ACC112 (cell line): ENCODE results near the gene CROCC.

Experiments
- H2AFZ ChIP-seq: fragments of 200-600 bp; sonication (generic); one replicate; pipeline ENCODE4 v1.6.0; 2017; ENCODE audit warnings: antibody characterized with exemption, low read length; ENCODE audit not compliant: unreplicated experiment
- H3K27ac ChIP-seq: fragments of 200-600 bp; sonication (generic); 2 replicates; pipeline ENCODE4 v1.5.1; 2014; ENCODE audit warnings: low read depth, mild to moderate bottlenecking, antibody characterized with exemption, low read length, moderate library complexity
- H3K27me3 ChIP-seq: fragments of 200-600 bp; sonication (generic); 2 replicates; pipeline ENCODE4 v1.6.1; 2014; ENCODE audit warnings: mild to moderate bottlenecking, antibody characterized with exemption, low read length, moderate library complexity, mixed read lengths; ENCODE audit not compliant: insufficient read depth
- H3K36me3 ChIP-seq: fragments of 200-600 bp; sonication (generic); 2 replicates; pipeline ENCODE4 v1.6.1; 2016; ENCODE audit warnings: mild to moderate bottlenecking, antibody characterized with exemption, low read length, moderate library complexity, mixed read lengths; ENCODE audit not compliant: insufficient read depth
- H3K4me1 ChIP-seq: fragments of 200-600 bp; sonication (generic); one replicate; pipeline ENCODE4 v1.6.1; 2016; ENCODE audit warnings: low read length, mixed read lengths; ENCODE audit not compliant: insufficient read depth, unreplicated experiment, control insufficient read depth
- H3K4me3 ChIP-seq: fragments of 200-600 bp; sonication (generic); 2 replicates; pipeline ENCODE4 v1.5.1; 2014; ENCODE audit warnings: mild to moderate bottlenecking, low read depth, low read length
- H3K79me2 ChIP-seq: fragments of 200-600 bp; sonication (generic); one replicate; pipeline ENCODE4 v1.6.0; 2016; ENCODE audit warnings: low read length; ENCODE audit not compliant: control insufficient read depth, unreplicated experiment, insufficient read depth

CROCC gene

DNA sequence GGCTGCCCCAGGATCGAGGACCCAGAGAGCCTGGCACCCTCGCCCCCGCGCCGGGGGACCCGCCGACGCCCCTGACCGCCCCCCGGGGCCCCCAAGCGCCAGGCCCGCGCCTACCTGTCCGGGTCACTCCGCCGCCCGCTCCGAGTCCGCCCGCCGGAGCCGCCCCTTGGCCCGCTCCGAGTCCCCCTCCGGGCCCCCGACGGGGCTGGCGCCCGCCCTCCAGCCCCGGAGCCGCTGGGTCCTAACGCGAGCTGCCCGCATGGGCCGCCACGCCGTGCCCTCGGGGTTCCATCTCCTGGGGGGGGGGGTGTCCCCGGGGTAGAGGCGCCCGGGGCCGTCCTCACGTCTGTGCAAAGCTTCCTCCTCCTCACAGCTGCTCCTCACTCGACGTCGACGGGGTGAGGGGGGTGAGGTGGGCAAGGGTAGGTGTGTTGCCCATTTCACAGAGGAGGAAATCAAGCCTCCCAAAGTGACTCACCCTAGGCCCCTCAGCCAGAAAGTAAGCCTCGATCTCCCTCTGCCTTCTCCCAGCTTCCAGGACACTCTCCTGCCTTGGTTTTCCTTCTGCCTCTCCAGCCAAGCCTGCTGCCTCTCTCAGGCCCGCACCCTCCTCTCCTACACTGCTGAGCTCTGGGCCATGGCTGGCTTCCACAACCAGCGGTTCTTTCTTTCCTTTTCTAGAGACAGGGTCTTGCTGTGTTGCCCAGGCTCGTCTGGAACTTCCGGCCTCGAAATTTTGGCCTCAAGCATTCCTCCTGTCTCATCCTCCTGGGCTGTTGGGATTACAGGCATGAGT, 58.9 kb downstream of the CROCC start, which contains the start of gene MFAP2:
TSS of gene MFAP2 (minus strand) at position 148 of the 796 bp plus-strand sequence. CDS start 2,347 bp downstream, outside the sequence.
- H3K4me3 ChIP-seq, result peak within 1 kb of the TSS; percentile 78
- H2AFZ ChIP-seq, result peak within 1 kb of the TSS; percentile 11
- H3K79me2 ChIP-seq, result peaks cover 8% of the 10 kb centered on the region
- peaks cover 24% of the 10 kb centered on the region for H3K4me1 ChIP-seq
- no peaks in the 10 kb centered on the region for H3K27me3 ChIP-seq
- H3K36me3 ChIP-seq, result no peaks in the 10 kb centered on the region
- H3K27ac ChIP-seq, result peak within 1 kb of the TSS; percentile 88

DNA sequence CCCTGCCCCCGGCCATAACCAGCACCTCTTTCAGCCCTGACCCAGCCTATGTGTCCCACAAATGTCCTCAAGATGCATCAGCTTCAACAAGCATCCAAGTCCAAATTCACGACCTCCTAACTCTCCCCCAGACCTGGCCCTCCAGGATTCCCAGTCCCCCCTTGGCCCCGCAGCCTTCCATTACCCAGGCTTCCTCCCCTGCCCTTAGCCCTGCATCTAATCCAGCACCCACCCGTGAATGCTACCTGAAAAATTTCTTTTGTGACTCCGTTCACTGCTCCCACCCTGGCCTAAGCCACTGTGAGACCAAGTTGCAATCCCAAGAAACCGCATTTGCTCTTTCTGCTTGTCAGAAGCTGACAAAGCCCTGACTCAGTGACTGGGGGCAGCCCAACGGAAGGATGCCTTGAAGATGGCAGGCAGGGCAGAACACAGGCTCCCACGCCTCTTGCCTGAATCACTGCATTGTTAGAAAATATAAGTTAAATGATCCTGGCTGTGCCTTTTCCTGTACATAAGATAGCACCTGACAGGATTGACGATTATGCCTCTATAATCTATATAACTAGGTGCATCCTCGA, 59.6 kb downstream of the CROCC start:
- peaks cover 8% of the 10 kb centered on the region for H3K79me2 ChIP-seq
- H3K4me1 ChIP-seq, result peaks cover 24% of the 10 kb centered on the region
- H3K4me3 ChIP-seq, result peak overlapping the region; percentile 78; the same call in 1 of the 2 replicates
- H2AFZ ChIP-seq, result no peak overlapping the region
- no peaks in the 10 kb centered on the region for H3K27me3 ChIP-seq
- no peaks in the 10 kb centered on the region for H3K36me3 ChIP-seq
- peak overlapping the region; percentile 88 for H3K27ac ChIP-seq

DNA sequence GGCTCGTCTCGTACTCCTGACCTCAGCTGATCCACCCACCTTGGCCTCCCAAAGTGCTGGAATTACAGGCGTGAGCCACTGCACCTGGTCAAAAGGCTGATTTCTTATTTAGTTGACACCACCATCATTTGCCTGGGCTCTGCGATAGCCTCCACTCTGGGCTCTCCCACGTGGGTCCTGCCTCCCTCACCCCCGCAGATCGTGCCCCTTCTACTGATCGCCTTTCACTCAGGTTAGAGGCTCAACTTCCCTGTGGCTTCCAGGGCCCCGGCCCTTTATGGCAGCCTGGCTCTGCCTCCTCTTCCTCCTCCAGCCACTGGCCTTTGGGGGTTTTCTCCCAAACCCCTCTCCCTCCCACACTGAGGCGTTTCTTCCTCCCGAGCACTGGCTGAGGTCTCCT, 61.2 kb downstream of the CROCC start:
- Histone ChIP-seq H3K27me3 (no peaks in the 10 kb centered on the region), H3K79me2 (peaks cover 8% of the 10 kb centered on the region), H3K4me1 (peaks cover 24% of the 10 kb centered on the region), H3K27ac (no peak overlapping the region), H3K4me3 (no peak overlapping the region), H3K36me3 (no peaks in the 10 kb centered on the region), H2AFZ (no peak overlapping the region)

DNA sequence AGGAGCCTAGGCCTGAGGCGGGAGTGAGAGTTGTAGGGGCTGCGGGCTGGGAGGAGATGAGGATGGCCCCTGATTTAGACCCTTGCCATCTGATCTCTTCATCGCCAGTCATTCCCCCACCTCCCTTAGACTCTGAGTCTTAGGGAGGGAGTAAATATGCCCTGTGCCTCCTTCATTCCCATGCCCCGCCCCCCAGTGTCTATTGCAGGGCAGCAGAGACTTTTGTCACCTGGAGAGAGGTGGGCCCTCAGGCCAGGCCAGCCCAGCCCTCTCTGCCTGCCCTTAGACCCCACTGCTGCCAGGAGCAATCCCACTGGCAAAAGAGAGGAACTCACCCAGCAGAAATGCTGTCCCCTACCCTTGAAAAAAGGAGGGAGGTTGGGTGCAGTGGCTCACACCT, 61.9 kb downstream of the CROCC start:
- Histone ChIP-seq H3K79me2 (peaks cover 8% of the 10 kb centered on the region), H3K27ac (no peak overlapping the region), H3K36me3 (no peaks in the 10 kb centered on the region), H3K27me3 (no peaks in the 10 kb centered on the region), H3K4me3 (no peak overlapping the region), H3K4me1 (peaks cover 24% of the 10 kb centered on the region), H2AFZ (no peak overlapping the region)

DNA sequence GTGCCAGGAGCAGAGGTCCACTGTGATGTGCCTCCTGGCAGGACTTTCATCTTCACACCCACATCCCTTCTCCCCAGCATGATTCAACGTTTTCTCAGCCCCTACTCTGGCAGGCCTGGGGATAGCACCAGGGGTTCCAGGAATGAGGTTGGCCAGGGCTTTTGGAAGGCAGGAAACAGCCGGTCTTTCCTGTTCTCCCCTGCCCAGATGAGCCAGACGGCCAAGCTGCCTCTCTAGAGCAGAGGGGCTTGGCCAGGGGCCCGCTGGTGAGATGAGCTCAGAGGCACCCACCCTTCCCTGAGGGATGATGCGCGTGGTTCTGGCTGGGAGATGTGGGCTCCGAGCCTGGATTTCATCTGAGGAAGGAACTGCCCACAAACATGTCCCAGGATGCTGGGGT, 63.0 kb downstream of the CROCC start:
- no peak overlapping the region for H3K4me3 ChIP-seq
- H3K36me3 ChIP-seq, result no peaks in the 10 kb centered on the region
- no peaks in the 10 kb centered on the region for H3K27me3 ChIP-seq
- H2AFZ ChIP-seq, result no peak overlapping the region
- H3K79me2 ChIP-seq, result peaks cover 2% of the 10 kb centered on the region
- peak overlapping the region; percentile 43 for H3K27ac ChIP-seq
- peaks cover 21% of the 10 kb centered on the region for H3K4me1 ChIP-seq

DNA sequence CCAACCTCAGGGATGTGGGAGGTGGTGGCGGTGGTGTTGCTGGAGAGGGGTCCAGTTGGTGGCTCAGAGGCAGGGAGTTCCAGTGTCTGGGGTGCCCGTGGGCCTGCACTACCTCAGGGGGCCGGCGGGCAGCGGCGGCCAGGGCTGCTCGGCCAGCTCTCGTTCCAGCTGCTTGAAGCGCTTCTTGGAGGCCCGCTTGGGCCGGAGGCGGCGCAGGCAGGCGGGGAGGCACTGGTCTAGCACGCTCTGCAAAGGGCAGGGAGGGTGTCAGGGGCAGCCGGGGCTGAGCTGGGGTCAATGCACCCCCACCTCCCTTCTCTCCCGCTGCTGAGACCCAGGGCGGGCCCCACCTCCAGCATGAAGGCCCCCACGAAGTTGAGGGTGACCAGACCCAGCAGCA, 64.4 kb downstream of the CROCC start:
- Histone ChIP-seq H3K79me2 (no peaks in the 10 kb centered on the region), H3K36me3 (no peaks in the 10 kb centered on the region), H3K4me1 (peaks cover 18% of the 10 kb centered on the region), H3K27ac (no peak overlapping the region), H3K4me3 (no peak overlapping the region), H3K27me3 (no peaks in the 10 kb centered on the region), H2AFZ (no peak overlapping the region)

DNA sequence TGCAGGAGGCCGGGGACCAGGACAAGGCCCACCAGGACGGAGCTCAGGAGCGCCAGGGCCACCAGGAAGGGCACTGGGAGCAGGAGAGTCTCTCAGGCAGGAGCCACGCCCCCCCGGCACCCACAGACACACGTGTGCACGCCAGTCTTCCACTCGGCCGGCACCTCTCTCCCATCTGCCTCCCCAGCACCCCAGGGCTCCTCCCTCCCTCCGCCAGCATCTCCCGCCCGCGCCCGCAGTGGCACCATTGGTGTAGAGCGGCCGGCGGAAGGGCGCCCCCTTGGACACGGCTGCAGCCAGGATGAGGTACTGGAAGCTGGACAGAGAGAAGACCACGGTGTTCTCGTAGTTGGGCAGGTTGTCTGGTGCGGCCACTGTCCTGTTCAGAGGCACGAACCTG, 64.8 kb downstream of the CROCC start:
- Histone ChIP-seq H3K4me1 (peaks cover 14% of the 10 kb centered on the region), H2AFZ (no peak overlapping the region), H3K27ac (no peak overlapping the region), H3K27me3 (no peaks in the 10 kb centered on the region), H3K4me3 (no peak overlapping the region), H3K79me2 (no peaks in the 10 kb centered on the region), H3K36me3 (no peaks in the 10 kb centered on the region)

DNA sequence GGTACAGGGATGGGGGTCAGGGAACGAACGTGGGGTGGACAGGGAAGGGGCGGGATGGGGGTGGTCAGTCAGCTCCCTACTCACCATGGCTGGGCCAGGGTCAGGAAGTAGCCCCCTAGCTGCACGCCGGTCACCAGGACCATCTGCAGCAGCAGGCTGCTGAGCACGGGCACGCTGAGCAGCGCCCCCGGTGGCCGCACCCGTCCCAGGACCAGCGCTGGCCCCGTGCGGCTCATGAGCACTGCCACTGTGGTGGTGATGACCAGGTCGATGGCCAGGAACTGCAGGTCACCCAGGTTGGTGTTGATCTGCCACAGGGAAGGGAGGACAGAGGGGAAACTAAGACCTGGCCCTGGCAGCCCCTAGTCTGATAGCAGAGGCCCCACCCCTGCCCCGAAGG, 65.2 kb downstream of the CROCC start:
- no peak overlapping the region for H2AFZ ChIP-seq
- H3K4me1 ChIP-seq, result peaks cover 10% of the 10 kb centered on the region
- no peak overlapping the region for H3K27ac ChIP-seq
- no peak overlapping the region for H3K4me3 ChIP-seq
- H3K27me3 ChIP-seq, result no peaks in the 10 kb centered on the region
- no peaks in the 10 kb centered on the region for H3K36me3 ChIP-seq
- no peaks in the 10 kb centered on the region for H3K79me2 ChIP-seq

DNA sequence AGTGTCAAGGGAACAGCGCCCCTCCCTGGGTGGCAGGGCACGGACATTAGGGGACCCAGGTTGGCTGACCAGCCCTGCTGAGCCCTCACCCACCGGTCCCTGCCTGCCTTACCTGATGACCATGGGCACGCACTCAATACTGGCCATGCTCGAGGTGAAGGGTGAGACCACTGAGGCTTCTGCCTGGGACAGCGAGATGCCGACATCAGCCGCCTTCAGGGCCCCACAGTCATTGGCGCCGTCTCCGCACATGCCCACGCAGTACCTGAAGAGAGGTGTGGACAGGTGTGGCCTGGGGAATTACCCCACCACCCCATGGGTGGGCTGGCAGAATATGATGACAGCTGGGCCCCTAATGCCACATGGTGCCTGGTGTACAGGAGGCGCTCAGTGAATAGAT, 66.5 kb downstream of the CROCC start:
- Histone ChIP-seq H3K4me1 (peaks cover 10% of the 10 kb centered on the region), H3K79me2 (no peaks in the 10 kb centered on the region), H3K36me3 (no peaks in the 10 kb centered on the region), H3K4me3 (no peak overlapping the region), H3K27ac (no peak overlapping the region), H2AFZ (no peak overlapping the region), H3K27me3 (no peaks in the 10 kb centered on the region)

DNA sequence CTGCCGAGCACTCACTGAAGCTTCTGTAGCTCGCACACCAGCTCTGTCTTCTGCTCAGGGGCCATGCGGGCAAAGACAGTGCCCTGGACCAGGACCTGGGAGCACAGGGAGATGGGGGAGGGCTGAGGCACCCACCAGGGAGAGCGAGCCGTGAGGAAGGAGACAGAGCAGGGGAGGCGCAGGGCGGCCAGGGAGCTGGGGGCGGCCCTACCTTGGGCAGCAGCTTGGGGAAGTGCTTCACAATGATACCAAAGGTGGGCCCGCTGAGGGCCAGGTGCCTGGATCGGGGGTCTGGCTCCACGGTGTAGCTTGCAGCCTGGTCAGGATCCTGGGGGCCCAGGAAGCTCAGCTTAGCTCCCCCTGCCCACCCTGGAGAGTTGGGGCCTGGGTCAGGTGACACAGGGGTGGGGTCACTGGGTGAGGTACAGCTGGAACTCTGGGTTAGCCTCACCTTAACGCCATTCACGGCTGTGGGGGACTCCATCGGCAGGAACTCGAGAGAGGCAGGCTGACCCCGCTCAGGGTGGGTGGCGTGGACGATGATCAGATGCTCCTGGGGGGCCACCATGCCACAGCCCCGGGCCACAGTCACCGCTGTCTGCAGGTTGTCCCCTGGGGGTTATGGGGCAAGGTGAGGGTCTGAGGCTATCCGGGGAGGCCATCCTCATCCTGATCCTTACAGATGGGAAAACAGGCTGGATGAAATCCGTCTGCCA, 68.1 kb downstream of the CROCC start:
- no peaks in the 10 kb centered on the region for H3K36me3 ChIP-seq
- no peak overlapping the region for H3K4me3 ChIP-seq

More for the DNA sequence above, 68.1 kb downstream of the CROCC start:
- Histone ChIP-seq H3K27ac (no peak overlapping the region), H3K79me2 (no peaks in the 10 kb centered on the region), H3K4me1 (peaks cover 2% of the 10 kb centered on the region), H2AFZ (no peak overlapping the region), H3K27me3 (no peaks in the 10 kb centered on the region)
